Measurements from ENCODE around the gene DNMT3L. TPM values are rescaled to one million over a fixed set of nuclear protein-coding genes. Genes with fewer than 3 reads are reported as not detected.
A peak's percentile ranks its signal among the peaks of the same experiment; 100 is the strongest.
"Not testable (repeated sequence)": the region's sequence is repeated elsewhere in the genome, so short reads cannot be mapped to it uniquely, and the experiment has no call there.

The DNMT3L gene
- total RNA-seq, 1 donor from 2014 or later, result not detected

GRCh38 chr21:44285138-44285992 is 23.7 kb upstream of the DNMT3L start, which contains the start of gene AIRE:
AIRE (plus strand) TSS chr21:44285876; CDS start chr21:44286007, 131 bp downstream.
- TF ChIP-seq CTCF (IDR thresholded peaks at IDR 0.05), result no peak
- H3K4me1 ChIP-seq, result no peaks in the 10 kb centered on the region
- H3K9me3 ChIP-seq, result no peaks in the 10 kb centered on the region
- no peaks in the 10 kb centered on the region for H3K36me3 ChIP-seq
- intact Hi-C loops (cut with DNase I), result no loop called here
- DNase-seq (ENCODE audit: low spot score in 2 of 2), result no peak
- H3K27ac ChIP-seq, result no peak within 1 kb of the TSS
- peak within 1 kb of the TSS; percentile 15 to 35 for H3K4me3 ChIP-seq
- H3K27me3 ChIP-seq, result no peaks in the 10 kb centered on the region

DNA sequence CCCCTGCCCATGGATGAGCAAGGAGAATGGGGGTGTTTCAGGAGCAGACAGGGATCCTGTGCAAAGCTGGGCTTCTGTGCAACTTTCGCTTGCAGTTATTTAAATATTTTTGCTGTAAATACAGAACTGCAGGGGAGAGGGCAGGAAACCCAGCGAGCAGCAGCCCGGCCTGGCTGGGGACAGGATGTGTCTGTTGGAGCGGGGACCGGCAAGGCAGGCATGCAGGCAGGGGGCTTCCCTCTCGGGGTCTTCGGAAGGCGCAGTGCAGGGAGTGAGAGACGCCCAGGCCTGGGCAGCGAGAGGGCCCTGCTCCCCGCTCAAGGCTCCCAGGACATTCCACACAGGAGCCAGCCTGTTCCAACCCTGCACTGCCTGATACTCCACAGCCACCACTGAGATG is 22.3 kb upstream of the DNMT3L start:
- H3K9me3 ChIP-seq, result no peaks in the 10 kb centered on the region
- H3K27ac ChIP-seq, result no peak overlapping the region
- intact Hi-C loops (cut with DNase I), result no loop called here
- no peaks in the 10 kb centered on the region for H3K4me1 ChIP-seq
- no peak for TF ChIP-seq CTCF (IDR thresholded peaks at IDR 0.05)
- H3K36me3 ChIP-seq, result no peaks in the 10 kb centered on the region
- no peak for DNase-seq (ENCODE audit: low spot score in 2 of 2)
- no peaks in the 10 kb centered on the region for H3K27me3 ChIP-seq
- H3K4me3 ChIP-seq, result no peak overlapping the region

- H3K36me3 ChIP-seq; DNase-seq (ENCODE audit: low spot score in 2 of 2); H3K4me3 ChIP-seq; H3K9me3 ChIP-seq; H3K27ac ChIP-seq; H3K4me1 ChIP-seq; H3K27me3 ChIP-seq; intact Hi-C loops (cut with DNase I): not testable (repeated sequence)
Measured at GRCh38 chr21:44283211-44283785, 21.6 kb upstream of the DNMT3L start.

- no peak for DNase-seq (ENCODE audit: low spot score in 2 of 2)
Measured at GRCh38 chr21:44282370-44282769, 20.7 kb upstream of the DNMT3L start.

GRCh38 chr21:44281801-44282200 is 20.1 kb upstream of the DNMT3L start:
- intact Hi-C loops (cut with DNase I), result no loop called here
- H3K4me1 ChIP-seq, result no peaks in the 10 kb centered on the region
- DNase-seq (ENCODE audit: low spot score in 2 of 2), result no peak

More at GRCh38 chr21:44282370-44282769, 20.7 kb upstream of the DNMT3L start:
- Histone ChIP-seq H3K36me3 (no peaks in the 10 kb centered on the region), H3K27me3 (no peaks in the 10 kb centered on the region), H3K27ac (no peak overlapping the region), H3K4me1 (no peaks in the 10 kb centered on the region), H3K4me3 (no peak overlapping the region), H3K9me3 (no peaks in the 10 kb centered on the region)
- TF ChIP-seq CTCF (IDR thresholded peaks at IDR 0.05), result no peak
- intact Hi-C loops (cut with DNase I), result no loop called here

More at GRCh38 chr21:44281801-44282200, 20.1 kb upstream of the DNMT3L start:
- no peak for TF ChIP-seq CTCF (IDR thresholded peaks at IDR 0.05)
- H3K36me3 ChIP-seq, result no peaks in the 10 kb centered on the region
- no peak overlapping the region for H3K4me3 ChIP-seq
- no peaks in the 10 kb centered on the region for H3K9me3 ChIP-seq
- H3K27ac ChIP-seq, result no peak overlapping the region
- H3K27me3 ChIP-seq, result no peaks in the 10 kb centered on the region

All from ascending aorta (tissue), 2 donors.